K562 (cell line): ENCODE measurements around the gene CYB5B.

Source experiments
- CEBPB ChIP-seq: fragments of 450-650 bp; IDR thresholded peaks from 2 replicates; pipeline ENCODE4 v1.6.1; 2016; ENCODE audit warnings: missing genetic modification characterization, missing compliant biosample characterization
- CREM ChIP-seq: IDR thresholded peaks from 2 replicates; pipeline ENCODE4 v1.6.1; 2014; ENCODE audit warnings: antibody characterized with exemption, low read depth
- KDM1A ChIP-seq, 2 experiments: fragments of 450-650 bp; IDR thresholded peaks; 2 replicates each; pipeline ENCODE4 v1.6.1; 2016; ENCODE audit warnings: mild to moderate bottlenecking in 2 of 2
- PKNOX1 ChIP-seq: fragments of 450-650 bp; IDR thresholded peaks from 2 replicates; pipeline ENCODE4 v1.6.1; 2016

DNA sequence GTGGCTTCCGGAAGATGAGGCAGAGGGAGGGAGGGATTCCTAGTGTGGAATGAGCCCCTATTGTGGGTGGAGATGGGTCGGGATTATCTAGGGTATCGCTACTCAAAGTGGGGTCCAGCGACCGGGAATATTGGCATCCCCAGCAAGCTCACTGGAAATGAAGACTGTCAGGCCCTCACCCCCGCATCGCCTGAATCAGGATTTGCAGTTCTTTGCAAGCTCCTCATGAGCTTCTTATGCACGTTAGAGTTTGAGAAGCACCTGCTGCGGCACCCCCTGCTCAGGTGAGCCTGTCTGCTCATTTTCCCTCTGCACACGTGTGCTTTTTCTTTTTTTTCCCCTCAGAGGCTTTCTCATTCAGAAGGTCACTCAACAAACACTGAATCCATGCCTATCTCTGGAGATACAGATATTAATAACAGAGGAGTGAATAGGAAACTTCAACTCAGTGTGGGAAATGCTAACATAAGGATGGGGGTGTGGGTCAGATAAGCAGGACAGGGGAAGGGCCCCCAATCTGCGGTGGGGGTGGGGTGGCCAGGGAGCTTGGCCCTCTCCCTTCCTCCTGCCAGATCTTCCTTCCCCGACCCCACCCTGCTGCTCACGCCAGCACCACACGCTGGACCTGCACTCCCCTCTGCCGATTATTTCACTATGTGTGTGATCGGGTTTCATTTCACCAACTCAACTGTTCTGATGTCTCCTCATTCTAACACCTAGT, 73.6 kb downstream of the CYB5B start:
- TF ChIP-seq PKNOX1 (no peak), CEBPB (tag) (no peak), CREM (no peak), KDM1A (IDR thresholded peaks at IDR 0.05) (no peak)
